ENCODE measurements around the gene HOXA5.

HOXA5 gene

DNA sequence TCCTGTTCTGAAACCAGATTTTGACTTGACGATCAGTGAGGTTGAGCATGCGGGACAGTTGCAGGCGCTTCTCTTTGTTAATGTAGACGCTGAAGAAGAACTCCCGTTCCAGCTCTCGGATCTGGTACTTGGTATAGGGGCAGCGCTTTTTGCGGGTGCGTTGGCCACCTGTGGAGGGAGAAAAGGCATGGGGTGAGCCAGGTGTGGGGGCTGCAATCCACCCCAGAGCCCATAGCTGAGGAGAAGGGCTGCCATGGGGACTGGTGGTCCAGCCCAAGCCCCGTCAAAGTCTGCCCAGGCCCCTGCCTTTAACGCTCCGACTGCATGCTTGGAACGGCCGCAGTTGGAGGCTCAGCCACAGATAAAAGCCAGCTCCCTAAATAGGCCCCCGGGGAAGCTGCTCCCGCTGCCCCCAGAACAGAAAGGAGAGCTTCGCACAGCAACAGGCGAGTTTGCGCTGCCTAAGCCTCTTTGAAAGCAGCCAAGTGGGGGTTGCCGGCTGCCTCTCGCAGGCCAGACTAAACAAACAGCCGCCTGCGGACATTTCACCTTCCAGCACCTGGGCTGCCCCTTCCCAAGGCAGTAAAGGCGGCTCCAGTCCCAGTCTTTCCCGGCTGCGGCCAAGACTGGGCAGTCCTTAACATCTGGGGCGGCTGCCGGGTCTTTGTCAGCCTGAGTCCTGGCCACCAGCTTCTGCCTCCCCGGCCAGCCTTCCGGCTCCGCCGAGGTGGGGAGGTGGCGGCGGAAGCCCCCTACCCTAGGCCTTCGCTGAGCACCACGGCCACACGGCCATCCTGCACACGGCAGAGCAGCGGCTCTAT, 39.6 kb upstream of the HOXA5 start:
- DNase-seq (ENCODE audit: low read depth in 2 of 2), result no peak

DNA sequence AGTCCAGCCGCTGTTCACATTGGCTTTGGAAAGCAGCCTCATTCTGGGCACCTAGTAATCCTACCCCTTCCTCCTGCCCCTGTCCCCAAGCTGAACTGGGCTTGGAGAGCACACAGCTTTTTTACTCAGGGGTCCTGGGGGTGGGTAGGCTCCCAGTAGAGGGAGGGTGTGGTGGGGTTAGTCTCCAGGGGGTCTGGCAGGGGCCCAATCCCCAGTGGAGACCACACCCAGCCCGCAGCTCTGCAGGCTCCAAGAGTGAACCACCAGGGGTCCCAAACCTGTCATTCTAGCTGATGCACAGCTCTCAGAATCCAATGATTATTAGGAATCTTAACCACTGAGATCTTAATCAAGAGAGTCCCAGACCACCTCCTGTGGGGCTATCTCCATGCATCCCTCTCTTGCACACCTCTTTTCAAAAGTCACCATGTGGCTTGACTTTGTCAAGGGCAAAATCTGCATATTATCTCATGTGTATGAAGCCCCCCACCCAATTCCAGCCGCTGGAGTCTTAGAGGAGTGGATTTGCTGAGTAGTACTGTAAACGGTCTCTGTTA, 38.9 kb upstream of the HOXA5 start:
- DNase-seq (ENCODE audit: low read depth in 2 of 2), result no peak

DNA sequence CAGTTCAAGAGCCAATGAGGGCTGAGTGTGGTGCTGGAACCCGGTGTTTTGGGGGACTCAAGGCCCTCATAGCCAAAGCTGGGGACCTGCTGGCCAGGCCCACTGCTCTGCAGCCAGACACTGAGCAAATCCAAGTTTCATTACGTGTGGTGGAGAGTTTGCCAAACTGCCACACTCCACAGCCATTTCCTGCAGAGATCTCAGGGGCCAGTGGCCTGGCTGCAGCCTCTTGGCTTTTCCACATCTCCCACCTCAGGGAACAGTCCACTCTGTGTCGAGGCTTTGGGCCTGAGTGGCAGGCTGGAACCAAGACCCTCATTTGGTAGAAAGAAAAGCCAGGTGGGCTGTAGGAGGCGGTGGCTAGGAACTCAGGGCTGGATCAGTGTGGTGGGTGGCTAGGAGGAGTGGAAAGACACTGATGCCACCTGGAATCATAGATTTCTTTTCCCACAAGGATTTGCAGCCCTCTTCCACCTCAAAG, 38.4 kb upstream of the HOXA5 start:
- no peak for DNase-seq (ENCODE audit: low read depth in 2 of 2)

DNA sequence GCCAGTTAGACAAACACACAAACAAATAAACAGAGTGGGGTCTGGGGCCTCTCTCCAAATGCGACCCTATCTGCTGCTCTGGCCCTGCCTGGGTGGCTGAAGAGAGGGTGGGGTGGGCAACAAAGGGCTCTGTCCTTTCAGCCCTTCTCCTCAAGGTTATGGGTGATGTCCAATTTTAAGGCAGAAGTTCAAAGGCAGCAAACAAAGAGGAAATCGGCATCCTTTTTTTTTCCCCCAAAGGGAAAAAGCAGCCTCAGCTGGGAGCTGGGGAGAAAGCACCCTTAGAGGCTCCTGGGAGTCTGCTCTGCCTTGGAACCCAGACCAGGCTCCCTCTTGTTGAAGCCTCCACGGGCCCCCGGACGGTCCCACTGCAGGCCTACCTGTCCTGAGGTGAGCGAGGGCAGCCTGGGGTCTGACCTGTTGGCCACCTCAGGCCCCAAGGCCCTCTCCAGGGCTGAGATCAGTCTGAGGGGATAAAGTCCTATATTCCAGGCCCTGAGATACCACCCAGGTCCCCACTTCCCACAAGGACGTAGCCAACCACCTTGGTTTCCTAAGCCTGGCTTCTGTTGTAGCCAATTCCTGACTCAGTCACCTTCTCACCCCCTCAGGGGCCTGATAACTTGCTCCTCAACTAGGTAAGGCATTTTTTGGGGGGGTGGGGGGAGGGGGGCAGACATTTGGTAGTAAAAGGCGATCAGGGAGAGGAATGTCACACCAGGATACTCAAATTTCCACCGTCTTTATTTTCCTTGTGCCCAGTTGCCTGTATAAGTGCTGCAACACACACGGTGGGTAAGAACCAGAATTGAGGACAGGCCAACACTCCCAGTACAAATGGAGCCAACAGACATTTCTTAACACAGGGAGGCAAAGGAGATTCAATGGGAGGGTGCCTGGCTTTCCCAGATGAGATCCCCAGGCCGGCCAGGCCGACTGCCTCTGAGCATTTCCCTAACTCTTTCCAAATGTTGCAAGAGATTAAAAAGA, 37.2 kb upstream of the HOXA5 start:
- no peak for DNase-seq (ENCODE audit: low read depth in 2 of 2)

DNA sequence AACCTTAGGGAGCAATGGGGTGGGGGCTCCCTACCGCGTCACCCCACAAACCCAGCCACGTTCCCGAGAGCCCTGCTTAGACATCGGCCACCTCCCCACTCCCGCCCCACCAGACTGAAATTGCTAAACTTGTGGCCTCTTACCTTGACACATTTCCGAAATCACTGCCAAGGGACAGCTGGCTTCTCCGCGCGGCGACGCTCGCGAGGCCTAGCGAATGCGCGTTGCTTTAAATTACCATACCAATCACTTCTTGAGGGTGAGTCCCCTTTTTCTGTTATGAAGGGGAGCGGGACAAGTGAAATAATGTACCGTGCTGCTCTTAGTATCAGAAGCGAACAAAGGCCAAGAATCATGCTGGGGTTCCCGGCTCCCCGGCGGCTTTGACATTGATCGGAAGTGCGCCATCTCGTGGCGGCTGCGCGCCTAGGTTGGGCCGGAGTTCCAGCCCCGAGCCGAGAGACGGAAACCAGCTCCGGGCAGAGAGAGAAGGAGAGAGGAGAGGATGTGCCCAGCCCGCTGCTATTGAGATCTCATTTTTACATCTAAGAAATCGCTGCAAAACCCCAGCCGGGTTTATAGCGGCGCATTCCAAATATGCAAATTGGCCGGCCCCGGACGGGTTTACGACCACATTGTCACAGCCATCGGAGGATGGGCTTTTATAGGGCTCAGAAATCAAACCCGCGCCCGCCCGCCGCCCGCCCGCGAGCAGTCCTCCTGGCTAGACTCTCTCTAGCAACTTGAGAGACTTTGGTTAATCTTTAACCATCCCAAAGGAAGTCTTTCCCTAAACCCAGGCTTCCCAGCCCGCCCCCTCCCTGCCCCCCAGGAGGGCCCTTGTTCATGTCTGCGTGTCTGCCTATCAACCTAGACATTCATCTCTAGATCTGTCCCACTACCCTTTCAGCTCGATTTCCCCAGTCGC, 36.3 kb upstream of the HOXA5 start:
- DNase-seq (ENCODE audit: low read depth in 2 of 2), result peak in 1 of 2 donors; percentile 36

DNA sequence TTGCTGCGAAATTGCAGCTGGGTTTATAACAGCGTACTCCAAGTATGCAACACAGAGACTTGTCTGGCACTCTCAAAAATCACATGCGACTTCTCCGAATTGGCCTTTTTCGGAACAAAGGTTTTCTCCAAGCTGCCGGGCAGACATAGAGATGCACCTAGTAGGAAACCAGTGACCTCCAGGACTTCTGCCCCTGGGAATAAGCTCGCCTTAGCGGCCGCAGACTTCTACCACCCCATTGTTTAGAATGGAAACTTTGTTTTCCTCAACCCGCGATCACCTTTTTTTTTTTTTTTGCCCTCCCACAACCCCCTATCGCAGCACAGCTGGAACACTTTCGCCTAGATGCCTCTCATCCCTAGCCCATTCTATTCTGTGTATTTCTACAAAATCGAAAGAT, 35.5 kb upstream of the HOXA5 start:
- DNase-seq (ENCODE audit: low read depth in 2 of 2), result no peak

DNA sequence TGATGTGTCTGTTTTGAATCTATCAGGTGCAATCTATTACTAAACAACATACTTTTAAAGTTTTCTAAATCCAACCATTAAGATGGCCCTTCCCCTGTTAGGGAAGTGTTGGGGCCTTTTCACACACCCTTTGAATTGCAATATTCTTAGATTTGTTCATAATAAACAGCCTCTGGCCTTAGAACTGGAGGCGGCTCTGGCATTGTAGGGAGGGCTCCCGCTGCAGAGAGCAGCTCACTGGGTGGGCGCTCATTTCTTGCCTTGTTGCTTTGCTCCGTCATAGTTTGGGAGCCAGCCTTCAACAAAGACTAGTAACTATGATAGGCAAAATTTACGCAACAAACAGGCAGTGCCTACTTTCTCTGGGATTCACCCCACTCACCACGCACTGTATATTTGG, 34.9 kb upstream of the HOXA5 start:
- no peak for DNase-seq (ENCODE audit: low read depth in 2 of 2)

DNA sequence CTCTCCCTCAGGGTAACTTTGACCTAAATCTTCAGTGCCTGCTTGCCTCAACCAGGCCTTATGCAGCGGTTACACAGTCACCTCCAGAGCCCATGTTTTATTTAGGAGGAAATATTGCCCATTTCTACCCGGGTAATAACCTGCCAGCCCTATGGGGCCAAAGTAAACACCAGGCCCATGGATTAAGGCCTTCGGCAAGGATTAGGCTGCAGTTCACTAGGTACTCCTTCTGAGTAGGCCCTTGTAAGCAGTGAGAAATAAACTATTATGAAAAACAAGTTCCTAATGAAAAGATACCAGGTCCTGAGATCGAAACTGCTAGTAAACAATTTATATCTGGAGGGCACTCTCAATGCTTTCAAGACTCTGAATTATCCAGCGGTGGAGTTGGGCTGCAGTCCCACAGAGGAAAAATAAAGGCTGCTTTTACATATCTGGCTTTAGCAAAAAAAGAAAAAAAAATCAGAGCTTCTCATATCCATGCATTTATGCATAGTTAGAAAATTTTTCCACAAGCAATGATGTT, 34.4 kb upstream of the HOXA5 start:
- DNase-seq (ENCODE audit: low read depth in 2 of 2), result no peak

DNA sequence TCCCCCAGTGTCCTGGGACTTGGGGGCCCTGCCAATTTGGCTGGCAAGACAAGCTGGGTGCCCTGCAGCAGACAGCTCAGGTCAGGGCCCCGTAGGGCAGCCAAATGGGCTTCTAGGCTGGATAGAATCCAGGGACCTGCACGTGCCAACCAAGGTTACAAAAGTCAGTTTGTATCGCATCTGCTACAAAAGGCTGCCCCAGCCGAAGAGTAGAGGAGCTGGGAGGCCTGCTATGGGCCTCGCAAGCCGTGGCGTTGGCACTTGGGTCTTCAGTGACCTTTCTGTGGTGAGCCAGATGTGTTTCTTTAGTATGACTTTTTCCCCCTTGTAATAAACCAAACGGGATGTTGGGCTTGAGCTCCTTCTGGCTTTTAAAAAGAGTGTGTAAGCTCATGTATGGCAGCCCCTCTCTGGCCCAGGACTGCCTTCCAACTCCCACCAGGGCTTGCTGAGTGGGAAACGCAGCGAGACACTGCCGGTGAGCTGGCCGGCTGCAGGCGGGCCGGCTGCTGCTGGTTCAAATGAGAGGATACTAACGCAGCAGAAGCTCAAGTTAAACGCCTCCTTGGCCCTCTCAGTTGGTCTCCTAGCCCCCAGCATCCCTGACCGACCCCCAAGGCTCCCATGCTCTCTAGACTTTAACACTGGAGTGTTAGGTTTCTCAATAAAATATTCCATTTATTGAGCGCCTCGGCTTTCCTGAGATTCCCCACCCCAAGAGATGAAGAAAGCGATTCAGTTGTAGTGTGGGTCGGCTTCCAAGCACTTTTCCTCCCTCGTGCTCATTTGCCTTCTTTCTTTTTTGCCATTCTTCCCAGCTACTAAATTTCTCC, 33.7 kb upstream of the HOXA5 start:
- no peak for DNase-seq (ENCODE audit: low read depth in 2 of 2)

DNA sequence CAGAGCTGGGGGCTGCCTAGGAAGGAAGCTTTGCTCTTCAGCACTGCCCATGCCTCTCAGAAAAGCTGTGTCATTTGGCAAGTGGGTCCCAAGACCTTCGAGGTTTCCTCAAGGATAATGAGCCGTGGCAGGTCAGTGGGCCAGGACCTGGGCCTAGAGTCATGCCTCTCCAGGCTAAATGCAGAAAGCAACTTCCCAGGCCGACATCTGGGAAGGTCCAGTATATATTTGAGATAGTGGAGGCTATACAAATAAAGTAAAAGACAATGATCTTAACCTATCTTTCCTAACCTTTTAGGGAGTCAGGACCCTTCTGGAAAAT, 33.0 kb upstream of the HOXA5 start:
- no peak for DNase-seq (ENCODE audit: low read depth in 2 of 2)

DNA sequence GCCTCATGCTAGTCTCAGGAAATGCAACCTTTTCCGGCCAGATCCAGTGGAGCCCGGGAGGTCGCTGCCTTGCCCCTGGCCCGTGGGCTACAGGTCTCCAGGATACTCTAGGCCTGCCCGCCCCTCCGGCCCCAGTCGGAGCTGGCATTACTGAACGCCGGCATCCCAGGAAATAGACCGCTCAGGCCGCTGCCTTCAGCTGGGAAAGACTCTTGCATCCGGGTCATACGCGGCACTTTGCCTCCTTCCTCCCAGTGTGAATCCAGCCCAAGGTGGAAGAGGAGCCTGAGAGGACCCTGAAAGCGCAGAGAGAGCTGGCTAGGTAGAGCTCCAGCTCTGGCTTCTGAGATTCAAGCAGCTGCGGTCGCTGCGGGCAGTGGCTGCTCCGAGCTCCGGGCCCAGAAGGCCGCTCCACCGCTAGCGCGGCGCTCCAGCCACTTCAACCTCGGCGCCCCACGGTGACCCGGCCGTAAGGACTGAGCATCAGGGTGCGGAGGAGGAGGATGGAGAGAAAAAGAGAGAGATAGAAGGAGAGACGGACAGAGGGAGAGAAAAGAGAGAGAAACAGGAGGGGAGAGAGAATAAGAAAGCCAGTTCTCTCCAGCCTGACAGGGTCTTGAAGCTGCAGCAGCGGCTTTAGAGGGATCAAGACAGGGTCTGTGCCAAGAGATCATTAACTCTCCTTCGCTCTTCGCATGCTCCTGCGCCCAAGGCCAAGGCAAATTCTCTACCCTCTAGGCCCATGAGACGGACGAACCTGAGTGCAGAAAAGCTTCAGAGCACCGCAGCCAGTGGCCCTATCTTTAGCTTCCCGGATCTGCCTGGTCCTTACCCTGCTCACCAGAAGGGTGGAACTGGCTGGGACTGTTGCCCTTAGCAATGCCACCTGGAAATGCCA, 32.4 kb upstream of the HOXA5 start:
- DNase-seq (ENCODE audit: low read depth in 2 of 2), result no peak

DNA sequence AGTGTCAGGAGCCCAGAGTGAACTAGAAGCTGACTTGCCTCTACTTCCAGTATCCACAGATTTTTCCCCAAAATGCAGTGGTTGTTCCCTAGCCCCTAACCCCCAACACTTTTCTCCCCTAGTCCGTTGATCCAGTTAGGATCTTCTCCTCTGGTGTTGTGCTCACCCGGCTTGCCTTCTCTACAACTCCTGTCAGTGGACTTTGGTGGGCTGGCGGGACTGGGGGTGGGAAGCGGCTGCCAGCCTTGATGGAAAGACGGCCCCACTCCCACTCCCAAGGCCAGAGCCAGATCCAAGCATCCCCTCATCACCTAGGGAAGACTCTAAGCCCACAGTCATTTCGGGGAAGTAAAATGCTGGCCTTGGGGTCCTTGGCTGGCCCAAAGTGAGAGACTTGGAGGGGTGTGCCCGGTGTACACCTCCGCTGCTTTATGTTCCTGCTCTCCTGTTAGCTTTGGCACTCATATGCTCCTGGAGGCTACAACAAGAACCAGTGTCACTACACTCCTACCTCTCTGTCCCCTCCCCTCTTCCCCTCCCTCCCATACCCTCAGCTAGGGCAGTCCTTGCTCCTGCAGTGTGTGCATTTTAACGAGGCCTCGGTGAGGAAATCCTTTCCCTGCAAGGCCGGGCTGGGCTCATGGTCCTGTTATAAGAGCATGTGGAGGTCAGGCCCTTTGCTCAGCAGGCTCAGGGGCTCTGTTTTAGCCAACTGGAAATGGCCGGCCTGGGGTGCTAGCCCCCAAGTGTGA, 31.6 kb upstream of the HOXA5 start:
- DNase-seq (ENCODE audit: low read depth in 2 of 2), result no peak

DNA sequence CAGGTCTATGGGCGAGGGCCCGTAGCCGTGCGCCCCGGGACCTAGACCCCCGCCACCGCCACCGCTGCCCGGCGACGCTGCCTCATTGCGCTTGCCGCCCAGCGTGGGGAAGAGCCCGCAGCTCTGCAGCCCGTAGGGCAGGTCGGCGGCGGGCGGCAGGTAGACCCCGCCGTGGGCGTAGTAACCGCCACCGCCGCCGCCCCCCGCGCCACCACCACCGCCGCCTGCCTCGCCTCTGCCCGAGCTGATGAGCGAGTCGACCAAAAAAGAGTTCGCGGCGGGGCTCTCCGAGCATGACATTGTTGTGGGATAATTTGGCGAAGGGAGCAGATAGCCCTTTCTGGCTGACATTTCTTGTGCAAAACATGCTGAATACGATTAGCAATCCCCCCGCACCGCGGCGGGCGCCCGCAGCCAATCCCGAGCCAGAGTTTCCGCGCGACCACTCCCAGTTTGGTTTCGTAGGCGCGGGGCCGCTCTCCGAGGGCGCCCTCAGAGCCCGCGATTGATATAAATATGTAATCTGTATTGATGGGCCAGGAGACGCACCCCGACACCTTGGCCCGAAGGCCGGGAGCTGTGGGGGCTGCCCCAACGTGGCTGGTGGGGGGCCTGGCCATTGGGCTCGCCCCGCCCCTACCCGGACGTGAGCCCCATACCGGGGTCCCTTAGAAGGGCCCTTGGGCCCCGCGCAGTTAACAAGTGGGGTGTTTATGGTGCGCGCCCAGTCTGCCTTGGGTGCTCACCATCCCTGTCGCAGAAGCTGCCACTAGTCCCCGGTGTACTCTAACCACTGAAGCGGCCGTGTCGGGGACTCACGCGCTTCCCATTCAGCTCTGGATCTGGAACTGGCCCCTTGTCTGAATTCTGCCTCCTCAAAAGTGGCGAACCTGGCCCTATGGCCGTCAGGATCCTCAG, 30.7 kb upstream of the HOXA5 start, which contains the start of gene HOXA10:
HOXA10 (minus strand) TSS at position 365 of the 918 bp plus-strand sequence; CDS start at position 351, 14 bp downstream.
- no peak for DNase-seq (ENCODE audit: low read depth in 2 of 2)

DNA sequence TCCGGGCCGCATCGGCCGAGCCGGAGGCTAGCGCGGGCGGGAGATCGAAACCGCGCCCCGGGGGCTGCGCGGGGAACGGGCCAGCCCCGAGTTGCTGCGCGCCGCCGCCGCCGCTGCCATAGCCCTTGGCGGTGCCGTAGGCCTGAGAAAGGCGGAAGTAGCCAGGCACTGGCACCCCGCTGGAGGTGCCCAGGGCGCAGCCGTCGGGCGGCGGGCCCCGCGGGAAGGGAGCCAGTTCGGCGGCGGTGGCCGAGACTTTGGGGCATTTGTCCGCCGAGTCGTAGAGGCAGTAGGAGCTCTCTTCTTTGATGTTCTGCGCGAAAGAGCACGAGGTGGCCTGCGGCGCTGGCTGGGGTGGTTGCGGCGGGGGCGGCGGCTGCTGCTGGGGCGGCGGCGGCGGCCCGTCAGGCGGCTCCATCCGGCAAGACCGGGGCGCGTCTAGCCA, 30.1 kb upstream of the HOXA5 start:
- no peak for DNase-seq (ENCODE audit: low read depth in 2 of 2)

DNA sequence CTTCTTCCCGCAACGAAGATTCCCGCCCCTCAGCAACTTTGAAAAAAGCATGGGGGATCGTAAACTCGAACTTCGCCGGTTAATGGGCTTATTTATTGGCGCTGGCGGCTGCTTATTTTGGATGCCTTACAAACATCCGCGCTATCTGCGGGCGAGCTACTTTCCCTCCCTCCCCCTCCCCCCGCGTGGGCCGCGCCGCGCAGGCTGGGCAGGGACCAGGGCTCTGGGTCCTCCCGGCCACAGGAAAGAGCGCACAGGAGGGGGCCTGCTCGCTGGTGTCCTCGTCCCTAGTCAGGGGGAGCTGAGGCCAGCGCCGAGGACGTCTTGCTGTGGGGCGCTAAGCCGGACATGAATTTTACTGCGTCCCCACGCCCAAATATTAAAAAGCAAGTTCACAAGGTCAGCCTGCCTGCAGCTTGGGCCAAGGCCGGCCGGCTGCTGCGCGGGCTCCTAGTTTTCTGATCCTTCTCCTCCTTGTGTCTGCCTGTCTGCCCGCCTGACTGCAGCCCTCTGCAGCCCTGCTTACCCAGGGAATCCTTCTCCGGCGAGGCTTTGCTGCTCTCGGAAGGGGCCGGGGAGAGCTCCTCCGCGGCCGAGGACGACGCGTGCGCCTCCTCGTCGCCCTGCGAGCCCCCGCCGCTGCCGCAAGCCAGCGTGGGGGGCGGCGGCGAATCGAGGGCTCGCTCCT, 29.5 kb upstream of the HOXA5 start:
- DNase-seq (ENCODE audit: low read depth in 2 of 2), result no peak

DNA sequence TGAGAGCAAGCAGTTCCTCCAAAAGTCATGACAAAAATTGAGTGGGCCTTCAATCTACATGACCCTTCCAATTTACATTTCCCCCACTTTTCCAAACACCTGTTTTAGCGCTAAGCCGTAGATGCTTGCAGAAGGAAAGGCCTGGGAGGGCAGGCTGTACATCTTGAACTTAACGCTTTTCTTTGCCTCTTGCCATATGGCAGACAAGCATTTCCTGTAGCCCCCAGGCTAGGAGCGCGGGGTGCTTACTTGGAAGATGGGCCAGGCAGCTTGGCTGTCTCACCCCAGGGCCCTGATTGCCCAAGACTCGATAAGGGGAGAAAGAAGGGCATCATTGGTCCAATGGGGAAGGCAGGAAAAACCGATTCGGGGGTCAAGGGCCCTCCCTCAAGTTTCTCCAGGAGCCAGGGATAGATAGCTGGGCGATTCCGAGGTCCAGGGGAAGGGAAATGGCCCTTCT, 28.9 kb upstream of the HOXA5 start:
- DNase-seq (ENCODE audit: low read depth in 2 of 2), result no peak
